Measurements from ENCODE around the gene TEX13C. TPM values are rescaled to one million over a fixed set of nuclear protein-coding genes. Genes with fewer than 3 reads are reported as not detected.
"Not testable (repeated sequence)": the region's sequence is repeated elsewhere in the genome, so short reads cannot be mapped to it uniquely, and the experiment has no call there.

TEX13C gene
- total RNA-seq = not detected

DNA sequence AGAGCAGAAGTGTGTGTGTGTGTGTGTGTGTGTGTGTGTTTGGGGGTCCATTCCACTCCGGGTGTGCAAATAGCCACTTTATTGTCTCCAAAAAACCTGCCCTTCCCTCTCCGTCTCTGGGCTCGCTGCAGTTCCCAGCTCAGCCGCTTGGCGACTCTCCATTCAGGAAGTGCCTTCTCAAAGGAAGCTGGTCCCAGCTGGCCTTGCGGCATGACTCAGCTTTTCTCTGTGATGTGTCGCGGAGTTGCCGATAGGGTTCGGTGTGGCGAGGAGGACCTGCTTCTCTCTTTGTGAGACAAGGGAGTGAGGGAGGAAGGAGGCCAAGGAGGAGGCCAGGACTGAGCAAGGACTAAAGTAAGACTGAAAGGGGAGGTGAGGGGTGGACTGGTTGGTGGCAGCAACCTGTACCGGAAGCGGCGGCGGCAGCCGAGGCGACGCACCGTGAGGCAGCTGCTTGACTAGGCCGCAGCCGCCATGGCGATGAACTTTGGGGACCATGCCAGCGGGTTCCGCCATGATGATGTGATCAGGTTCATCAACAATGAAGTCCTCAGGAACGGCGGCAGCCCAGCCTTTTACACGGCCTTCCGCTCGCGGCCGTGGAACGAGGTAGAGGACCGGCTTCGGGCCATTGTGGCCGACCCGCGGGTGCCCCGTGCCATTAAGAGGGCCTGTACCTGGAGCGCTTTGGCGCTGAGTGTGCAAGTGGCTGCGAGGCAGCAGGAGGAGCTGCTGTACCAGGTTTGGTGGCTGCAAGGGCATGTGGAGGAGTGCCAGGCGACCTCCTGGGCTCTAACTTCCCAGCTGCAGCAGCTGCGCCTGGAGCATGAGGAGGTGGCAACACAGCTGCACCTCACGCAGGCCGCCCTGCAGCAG is at the start of gene TEX13C:
Gene TEX13C (plus strand): TSS at position 226 of the 876 bp plus-strand sequence. CDS start 249 bp downstream, at position 475.
- no peak for DNase-seq

DNA sequence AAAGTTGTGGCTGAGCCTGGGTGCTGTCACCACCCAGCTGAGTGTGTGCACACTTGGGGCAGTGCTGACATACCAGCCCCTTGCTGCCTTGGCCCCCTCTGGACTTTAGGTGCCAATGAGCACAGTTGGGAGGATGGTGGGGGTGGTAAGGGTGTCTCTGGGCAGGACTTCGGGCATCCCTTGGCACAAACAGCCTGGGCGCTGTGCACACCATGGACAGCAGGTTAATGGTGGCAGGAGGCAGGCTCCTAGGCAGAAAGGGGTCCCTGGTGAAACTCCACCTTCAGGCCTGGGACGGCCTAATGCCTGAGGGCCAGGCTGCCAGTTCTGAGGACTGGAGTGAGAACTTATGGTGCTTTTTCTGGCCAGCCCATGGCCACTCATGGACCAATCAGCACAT is 32.4 kb upstream of the TEX13C start:
- no peak for DNase-seq

DNA sequence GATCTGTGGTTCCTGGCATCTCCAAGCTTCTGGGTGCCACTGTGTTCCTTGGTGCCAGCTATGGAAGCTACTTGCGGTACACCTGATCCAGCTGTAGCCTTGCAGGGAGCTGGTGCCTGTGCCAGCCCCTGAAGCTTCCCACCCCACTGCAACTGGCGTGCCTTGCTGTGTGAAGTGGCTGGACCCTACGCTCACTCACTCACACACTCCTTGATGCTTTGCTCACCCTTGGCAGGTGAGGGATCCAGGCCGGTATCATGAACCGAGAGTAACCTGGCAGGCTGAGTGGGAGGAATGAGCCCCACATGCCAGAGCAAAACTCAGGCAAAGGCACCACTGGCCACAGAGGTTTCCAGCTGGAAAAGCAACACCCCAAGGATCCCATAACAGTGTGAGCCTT is 31.3 kb upstream of the TEX13C start:
- no peak for DNase-seq

DNA sequence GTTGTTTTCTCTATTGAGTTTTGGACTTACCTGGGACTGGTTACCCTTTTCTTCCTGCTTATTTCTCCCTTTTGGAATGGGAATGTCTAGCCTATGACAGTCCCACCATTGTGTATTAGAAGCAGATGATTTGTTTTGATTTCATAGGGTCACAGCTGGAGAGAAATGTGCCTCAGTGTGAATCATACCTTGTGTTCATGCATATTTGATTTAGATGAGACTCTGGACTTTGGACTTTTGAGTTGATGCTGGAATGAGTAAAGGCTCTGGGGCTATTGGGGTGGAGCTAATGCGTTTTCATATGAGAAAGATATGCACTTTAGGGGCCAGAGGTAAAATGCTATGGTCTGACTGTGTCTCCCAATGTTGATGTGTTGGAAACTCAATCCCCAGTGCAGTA is 30.5 kb upstream of the TEX13C start:
- no peak for DNase-seq

DNA sequence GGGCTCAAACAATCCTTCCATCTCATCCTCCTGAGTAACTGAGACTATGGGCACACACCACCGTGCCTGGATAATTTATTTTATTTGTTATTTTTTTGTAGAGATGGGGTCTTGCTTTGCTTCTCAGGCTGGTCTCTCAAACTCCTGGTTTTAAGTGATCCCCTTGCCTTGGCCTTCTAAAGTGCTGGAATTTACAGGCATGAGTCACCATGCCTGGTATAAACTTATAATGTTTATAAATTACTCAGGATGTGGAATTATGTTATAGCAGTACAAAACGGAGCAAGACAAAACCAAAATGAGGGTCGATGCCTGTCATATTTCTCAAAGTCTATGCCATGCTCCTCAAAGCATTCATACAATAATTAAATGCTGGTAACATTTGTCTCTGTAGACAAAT is 29.8 kb upstream of the TEX13C start:
- DNase-seq = no peak

DNA sequence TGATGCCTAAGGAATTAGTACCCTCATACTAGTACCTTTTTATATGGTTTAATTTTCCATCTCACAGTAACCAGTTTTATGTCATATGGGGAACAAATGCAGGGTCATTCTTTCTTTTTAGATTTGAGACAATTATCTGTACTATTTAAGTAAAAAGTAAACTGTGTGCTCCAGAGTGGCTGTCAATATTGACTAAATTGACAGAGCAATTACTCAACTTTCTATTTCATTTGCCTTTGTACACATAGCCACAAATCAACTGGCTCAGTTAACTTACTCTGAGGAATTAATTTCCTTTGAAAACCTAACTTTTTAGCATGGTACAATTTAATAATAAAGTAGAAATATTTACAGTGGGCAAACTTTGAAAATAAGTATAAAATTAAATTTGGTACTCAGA is 28.5 kb upstream of the TEX13C start:
- no peak for DNase-seq

DNA sequence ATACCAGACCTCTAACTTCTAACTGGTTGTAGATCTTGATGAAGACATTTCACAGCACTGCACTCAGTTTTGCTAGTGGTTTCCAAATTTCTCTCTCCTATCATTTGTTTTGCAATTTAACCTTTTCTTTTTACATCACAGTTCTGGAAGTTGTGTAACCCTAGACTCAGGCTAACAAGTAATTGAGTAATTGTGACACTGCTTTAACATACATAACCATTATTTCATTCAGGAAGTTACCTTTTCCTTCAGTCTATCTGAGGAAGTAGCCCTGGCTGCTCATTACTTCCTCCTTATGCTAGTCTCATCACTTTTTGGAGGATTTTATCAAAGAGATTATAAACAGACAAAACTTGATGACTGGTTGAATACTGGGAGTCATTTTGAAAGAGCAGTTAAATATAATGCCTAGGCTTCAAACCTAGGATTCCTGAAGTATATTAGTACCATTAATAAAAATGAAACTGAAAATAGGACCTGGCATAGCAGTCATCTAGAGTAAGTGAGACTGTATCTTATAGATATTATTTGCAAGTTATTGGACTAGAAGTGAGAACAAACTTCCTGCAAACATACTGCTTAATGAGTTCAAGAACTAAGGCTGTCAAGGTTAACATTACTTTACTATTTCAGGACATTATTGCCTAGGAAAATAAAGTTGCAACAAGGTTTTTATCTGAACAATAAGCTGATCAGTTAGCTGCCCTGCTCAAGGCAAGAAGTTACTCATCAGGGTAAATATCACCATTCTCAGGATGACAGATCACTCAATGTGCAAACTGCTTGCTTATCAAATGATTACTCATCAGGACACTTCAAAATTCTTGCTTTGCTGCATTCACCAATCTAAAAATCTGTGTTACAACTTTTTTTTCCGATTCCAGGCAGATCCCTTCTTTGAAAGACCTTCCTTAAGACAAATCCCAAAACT is 25.6 kb upstream of the TEX13C start:
- no peak for DNase-seq

DNA sequence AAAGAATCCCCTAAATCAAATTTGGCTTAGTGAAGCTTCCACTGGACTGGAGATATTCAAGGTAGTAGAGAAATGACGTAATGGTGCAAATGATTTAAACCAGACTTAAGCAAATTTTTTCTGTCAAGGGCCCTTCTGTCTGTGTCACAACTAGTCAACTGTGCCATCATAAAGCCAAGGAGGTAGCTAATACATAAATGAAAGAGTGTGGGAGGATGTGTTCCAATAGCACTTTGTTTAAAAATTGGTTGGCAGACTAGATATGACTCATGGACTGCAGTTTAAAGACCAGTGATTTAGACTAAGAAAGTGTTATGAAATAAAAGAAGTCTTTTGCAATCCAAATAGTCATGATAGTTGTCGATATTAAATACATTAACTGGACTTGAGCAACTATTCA is 24.3 kb upstream of the TEX13C start:
- DNase-seq = no peak

DNA sequence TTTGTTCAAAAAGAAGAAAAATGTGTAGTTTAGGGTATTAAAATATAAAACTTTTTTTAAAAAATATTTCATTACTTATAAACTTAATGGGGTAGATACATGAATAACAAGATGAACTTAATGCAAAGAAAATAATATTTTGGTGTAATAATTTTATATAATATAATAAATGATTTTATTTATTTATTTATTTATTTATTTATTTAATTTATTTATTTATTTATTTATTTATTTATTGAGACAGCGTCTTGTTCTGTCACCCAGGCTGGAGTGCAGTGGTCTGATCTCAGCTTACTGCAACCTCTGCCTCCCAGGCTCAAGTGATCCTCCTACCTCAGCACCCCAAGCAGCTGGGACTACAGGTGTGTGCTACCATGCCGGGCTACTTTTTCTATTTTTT is 20.8 kb upstream of the TEX13C start:
- no peak for DNase-seq

DNA sequence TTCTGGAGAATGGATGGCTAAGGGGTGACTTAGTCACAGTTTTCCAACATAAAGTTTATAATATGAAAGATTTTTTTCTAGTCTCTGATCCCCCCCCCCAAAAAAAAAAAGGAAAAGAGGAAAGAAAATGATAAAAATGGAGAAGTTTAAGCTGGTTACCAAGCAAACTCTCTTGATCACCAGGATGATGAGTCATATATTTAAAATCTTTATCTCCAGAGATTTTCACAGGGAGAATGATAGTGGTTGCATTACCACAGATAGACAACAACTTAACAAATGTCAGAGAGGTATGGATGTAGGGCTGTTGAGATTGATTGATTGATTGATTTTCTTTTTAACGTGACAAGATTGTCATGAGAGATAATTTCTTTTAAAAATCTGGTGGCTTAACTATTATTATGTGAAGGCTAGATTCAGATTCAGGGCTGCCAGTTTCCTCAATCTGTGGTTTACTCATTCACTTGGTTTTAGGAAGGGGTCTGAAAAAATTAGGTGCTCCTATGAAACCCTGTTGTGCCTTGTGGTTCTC is 13.3 kb upstream of the TEX13C start:
- no peak for DNase-seq

DNA sequence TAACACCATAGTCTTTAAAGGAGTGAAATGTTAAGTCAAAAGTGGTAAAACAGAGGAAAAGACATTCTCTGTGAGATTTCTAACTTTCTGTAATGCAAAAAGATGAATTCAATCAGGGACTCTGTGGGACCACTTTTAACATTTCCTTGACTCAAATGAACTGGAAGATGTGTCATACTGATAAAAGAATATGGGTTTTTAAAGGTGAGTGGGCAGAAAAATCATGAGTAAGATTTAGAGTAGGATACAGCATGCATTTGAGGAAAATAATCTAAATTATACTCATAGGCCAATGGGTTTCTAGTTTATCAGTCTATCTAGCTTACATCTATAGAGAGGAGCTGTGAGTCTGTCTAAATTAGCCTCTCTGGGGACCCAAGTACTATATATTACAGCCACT is 11.0 kb upstream of the TEX13C start:
- DNase-seq = no peak

DNA sequence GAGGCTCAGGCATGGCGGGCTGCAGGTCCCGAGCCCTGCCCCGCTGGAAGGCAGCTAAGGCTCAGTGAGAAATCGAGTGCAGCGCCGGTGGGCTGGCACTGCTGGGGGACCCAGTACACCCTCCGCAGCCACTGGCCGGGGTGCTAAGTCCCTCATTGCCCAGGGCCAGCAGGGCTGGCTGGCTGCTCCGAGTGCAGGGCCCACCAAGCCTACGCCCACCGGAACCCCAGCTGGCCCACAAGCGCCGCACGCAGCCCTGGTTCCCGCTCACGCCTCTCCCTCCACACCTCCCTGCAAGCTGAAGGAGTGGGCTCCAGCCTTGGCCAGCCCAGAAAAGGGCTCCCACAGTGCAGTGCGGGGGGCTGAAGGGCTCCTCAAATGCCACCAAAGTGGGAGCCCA is 505 bp upstream of the TEX13C start:
- not testable (repeated sequence) for DNase-seq

DNA sequence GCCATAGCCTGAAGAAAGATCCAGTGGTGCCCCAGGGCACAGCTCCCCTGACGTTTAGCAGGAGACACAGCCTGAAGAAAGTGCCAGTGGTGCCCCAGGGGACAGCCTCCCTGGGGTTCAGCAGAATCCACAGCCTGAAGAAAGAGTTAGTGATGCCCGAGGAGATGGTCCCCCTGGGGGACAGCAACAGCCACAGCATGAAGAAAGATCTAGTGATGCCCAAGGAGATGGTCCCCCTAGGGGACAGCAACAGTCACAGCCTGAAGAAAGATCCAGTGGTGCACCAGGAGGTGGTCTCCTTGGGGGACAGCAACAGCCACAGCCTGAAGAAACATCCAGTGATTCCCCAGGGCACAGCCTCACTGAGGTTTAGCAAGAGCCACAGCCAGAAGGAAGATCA is 2.8 kb downstream of the TEX13C start:
- no peak for DNase-seq

DNA sequence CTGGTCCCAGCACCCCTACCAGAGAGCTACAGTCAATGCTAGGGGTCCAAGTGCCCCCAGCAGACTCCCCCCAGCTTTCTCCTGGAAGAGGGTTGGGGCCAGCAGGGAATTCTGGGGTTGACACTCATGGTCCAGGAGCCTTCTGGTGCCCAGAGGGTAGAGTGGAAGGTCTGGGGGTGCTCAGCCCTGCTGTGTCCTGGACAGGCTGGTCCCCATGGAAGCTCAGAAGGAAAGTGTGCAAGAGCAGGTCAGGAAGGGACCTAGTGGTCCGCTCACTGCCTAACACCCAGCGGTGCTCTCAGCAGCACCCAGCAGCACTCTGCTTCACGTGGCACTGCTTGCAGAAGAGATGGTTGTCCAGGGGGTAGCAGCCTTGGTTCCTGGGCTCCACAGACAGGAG is 6.9 kb downstream of the TEX13C start:
- DNase-seq = no peak

DNA sequence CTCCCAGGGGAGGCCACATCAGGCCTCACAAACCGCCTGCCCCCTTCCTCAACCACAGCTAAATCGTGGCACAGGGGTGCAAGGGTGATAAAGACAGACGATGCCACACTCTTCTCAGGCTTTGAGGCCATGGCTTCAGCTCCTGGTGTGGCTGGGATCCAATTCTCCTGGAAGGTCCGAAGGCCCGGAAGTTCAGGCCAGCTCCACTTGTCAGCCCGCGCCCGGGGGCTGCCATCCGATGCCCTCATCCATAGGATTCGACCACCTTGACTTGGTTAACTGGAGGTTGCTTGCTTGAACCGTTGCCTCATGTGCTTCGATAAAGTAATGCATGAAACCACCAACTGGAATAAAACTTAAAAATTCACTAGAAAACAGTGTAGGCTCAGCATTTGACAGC is 8.2 kb downstream of the TEX13C start:
- no peak for DNase-seq

DNA sequence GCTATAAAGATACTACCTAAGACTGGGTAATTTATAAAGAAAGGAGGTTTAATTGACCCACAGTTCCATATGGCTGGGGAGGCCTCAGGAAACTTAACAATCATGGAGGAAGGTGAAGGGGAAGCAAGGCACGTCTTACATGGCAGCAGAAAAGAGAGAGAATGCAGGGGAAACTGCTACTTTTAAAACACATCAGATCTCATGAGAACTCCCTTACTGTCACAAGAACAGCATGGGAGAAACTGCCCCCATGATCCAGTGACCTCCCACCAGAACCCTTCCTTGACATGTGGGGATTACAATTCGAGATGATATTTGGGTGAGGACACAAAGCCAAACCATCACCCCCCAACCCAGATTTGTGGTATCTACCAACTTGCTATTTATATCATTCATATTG is 13.9 kb downstream of the TEX13C start:
- no peak for DNase-seq

DNA sequence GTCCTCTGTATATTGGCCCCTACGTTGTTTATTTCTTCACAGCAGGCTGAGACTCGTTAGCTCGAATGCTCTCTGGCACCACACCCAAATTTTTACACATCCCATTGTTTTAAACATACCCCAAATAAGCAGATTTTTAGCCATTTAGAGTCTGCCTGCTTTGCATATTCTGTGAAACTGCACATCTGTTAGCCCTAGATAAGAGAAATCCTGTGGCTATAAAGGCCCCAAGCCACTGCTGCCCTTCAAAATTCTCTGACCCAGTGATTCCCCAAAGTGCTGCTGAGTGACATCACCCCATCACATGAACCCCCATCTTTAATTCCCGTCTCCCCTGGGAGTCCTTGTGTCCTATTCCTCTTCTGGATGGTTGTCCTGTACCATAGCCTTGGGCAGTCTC is 20.8 kb downstream of the TEX13C start:
- DNase-seq = no peak

DNA sequence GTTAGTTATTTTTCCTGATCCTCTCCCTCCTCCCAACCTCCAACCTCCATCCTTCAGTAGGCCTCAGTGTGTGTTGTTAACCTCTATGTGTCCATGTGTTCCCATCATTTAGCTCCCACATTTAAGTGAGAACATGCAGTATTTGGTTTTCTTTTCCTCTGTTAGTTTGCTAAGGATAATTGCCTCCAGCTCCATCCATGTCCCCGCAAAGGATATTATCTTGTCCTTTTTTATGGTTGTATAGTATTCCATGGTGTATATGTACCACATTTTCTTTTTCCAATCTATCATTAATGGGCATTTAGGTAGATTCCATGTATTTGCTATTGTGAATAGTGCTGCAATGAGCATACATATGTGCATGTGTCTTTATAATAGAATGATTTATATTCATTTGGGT is 54.5 kb downstream of the TEX13C start:
- DNase-seq = no peak

Measured in effector CD4-positive, alpha-beta T cell (primary cell).